Measurements from ENCODE around the gene GDF15. TPM values are rescaled to one million over a fixed set of nuclear protein-coding genes. Genes with fewer than 3 reads are reported as not detected.

Gene GDF15
- total RNA-seq, 1 experiment from 2014 or later, result 15.1 TPM

DNA sequence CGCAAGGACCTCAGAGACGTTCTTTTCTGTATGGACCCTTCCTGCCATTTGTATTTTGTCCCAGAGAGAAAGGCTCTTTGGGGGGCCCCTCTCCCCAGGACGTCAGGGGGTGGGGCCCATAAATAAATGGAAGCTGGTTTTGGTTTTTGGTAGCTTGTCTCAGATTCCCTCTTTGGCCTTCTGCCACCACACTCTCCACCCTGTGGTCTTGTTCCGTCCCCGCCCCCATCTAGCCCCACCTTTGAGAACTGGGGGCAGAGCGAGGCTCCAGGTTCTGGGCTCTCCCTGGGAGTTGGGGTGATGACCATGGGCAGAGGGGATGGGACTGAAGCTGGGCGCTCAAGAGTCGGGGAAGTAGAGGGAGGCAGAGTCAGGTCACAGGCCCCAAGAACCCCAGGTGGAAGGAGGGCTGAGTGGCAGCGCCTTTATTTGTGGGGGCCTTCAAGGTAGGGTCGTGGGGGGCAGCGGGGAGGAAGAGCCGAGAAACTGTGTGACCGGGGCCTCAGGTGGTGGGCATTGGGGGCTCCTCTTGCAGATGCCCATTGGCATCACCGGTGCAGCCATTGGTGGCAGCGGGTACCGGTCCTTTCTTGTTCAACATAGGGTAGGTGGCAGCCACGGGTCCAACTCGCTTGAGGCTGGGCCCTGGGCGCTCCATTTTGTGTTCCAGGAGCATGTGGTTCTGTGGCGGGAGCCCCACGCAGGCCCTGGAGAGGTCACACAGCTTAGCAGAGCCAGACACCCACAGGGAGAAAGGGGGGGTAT is 48.6 kb downstream of the GDF15 start:
- Histone ChIP-seq H3K27ac (no peak overlapping the region), H3K4me3 (no peak overlapping the region), H3K79me2 (ENCODE audit: low read depth) (peaks cover 8% of the 10 kb centered on the region; the same call in 1 of the 2 replicates), H4K20me1 (ENCODE audit: insufficient read depth) (peaks cover 5% of the 10 kb centered on the region; the same call in 1 of the 2 replicates), H3K36me3 (ENCODE audit: low read depth) (no peaks in the 10 kb centered on the region; the same call in 1 of the 2 replicates), H3K4me1 (replicated peaks; ENCODE audit: insufficient read depth) (peaks cover 22% of the 10 kb centered on the region), H3K9me2 (ENCODE audit: insufficient read depth) (no peaks in the 10 kb centered on the region), H3K9me3 (ENCODE audit: insufficient read depth, low read depth) (no peaks in the 10 kb centered on the region), H3F3A (ENCODE audit: insufficient read depth, low read depth) (peaks cover 49% of the 10 kb centered on the region), H2AFZ (no peak overlapping the region), H3K27me3 (ENCODE audit: insufficient read depth, low read depth) (no peaks in the 10 kb centered on the region), H3K4me2 (no peak overlapping the region)
- intact Hi-C loops (cut with micrococcal nuclease; ENCODE audit: unreplicated experiment), result no loop called here
- ChIA-PET POLR2A (ENCODE audit: unreplicated experiment) (interaction anchor here (0.7 kb wide), 1 partner anchor 1684 kb away, joined by 7 read pairs; no protein-coding TSS in a partner anchor), CTCF (no interaction called here)
- DNase-seq, result no peak
- BruUV-seq (replicated peaks), result no TSS peak
- TF ChIP-seq EZH2 (IDR thresholded peaks at IDR 0.05; ENCODE audit: low read depth), result no peak
- TF ChIP-seq, protein P1, sequence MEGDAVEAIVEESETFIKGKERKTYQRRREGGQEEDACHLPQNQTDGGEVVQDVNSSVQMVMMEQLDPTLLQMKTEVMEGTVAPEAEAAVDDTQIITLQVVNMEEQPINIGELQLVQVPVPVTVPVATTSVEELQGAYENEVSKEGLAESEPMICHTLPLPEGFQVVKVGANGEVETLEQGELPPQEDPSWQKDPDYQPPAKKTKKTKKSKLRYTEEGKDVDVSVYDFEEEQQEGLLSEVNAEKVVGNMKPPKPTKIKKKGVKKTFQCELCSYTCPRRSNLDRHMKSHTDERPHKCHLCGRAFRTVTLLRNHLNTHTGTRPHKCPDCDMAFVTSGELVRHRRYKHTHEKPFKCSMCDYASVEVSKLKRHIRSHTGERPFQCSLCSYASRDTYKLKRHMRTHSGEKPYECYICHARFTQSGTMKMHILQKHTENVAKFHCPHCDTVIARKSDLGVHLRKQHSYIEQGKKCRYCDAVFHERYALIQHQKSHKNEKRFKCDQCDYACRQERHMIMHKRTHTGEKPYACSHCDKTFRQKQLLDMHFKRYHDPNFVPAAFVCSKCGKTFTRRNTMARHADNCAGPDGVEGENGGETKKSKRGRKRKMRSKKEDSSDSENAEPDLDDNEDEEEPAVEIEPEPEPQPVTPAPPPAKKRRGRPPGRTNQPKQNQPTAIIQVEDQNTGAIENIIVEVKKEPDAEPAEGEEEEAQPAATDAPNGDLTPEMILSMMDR (conservative IDR thresholded peaks at IDR 0.05), result no peak

DNA sequence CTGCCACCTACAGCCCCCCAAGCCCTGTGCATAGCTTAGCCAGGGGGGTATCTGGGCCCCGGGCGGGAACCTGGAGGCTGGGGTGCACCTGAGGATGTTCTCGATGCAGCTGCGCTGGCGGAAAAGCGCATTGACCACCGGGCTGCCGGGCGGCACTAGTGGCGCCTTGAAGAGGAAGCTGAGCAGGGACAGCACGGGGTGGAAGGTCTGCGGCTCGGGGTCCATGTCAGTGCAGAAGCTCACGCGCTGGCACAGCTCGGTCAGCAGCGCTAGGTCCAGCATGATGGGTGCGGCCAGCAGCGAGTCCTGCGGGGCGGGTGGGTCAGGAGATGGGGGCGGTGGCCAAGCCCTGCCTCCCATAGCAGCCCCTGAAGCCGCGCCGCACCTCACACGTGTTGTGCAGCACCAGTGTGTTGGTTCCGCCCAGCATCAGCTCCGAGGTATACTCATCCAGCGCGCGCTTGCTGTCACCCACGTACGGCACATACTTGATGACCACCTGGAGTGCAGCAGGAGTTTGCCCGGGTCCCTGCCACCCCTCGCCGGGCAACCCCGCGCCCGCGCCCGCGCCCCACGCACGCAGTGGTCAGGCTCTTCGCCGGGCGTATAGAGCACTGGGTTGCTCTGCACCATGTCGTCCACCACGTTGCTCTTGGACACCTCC is 49.4 kb downstream of the GDF15 start:
- BruUV-seq (replicated peaks), result no TSS peak

More for the DNA sequence above, 49.4 kb downstream of the GDF15 start:
- CTCF ChIA-PET, result no interaction called here
- H2AFZ ChIP-seq, result no peak overlapping the region
- no peak overlapping the region for H3K27ac ChIP-seq
- peaks cover 56% of the 10 kb centered on the region for H3F3A ChIP-seq (ENCODE audit: insufficient read depth, low read depth)
- H3K27me3 ChIP-seq (ENCODE audit: insufficient read depth, low read depth), result no peaks in the 10 kb centered on the region
- intact Hi-C loops (cut with micrococcal nuclease; ENCODE audit: unreplicated experiment), result no loop called here
- H3K79me2 ChIP-seq (ENCODE audit: low read depth), result peaks cover 8% of the 10 kb centered on the region; the same call in 1 of the 2 replicates
- no peak for DNase-seq
- H3K4me1 ChIP-seq (replicated peaks; ENCODE audit: insufficient read depth), result peaks cover 22% of the 10 kb centered on the region
- H3K4me3 ChIP-seq, result no peak overlapping the region
- no peak overlapping the region for H3K4me2 ChIP-seq
- no peak for TF ChIP-seq EZH2 (IDR thresholded peaks at IDR 0.05; ENCODE audit: low read depth)
- TF ChIP-seq, protein P1 (conservative IDR thresholded peaks at IDR 0.05), result no peak
- POLR2A ChIA-PET (ENCODE audit: unreplicated experiment), result interaction anchor here (0.7 kb wide), 1 partner anchor 1684 kb away, joined by 7 read pairs; no protein-coding TSS in a partner anchor
- no peaks in the 10 kb centered on the region for H3K9me2 ChIP-seq (ENCODE audit: insufficient read depth)
- peaks cover 5% of the 10 kb centered on the region; the same call in 1 of the 2 replicates for H4K20me1 ChIP-seq (ENCODE audit: insufficient read depth)
- H3K36me3 ChIP-seq (ENCODE audit: low read depth), result no peaks in the 10 kb centered on the region; the same call in 1 of the 2 replicates
- no peaks in the 10 kb centered on the region for H3K9me3 ChIP-seq (ENCODE audit: insufficient read depth, low read depth)

Data from PC-9 (cell line).